Heart right ventricle (tissue), 16 donors: ENCODE data around the gene DYNC2I2. TPM values are rescaled to one million over a fixed set of nuclear protein-coding genes. Genes with fewer than 3 reads are reported as not detected.

Experiments used
- ATAC-seq, 8 donors: fragments of 200-7000 bp; cut with Tn5 transposase; one replicate each; pipeline ENCODE4 v1.9.1; 2020; ENCODE audit warnings: mild to moderate bottlenecking in 8 of 8, moderate library complexity in 8 of 8, moderate number of reproducible peaks in 1 of 8
- DNase-seq, 2 donors: peaks; one replicate each; pipeline ENCODE4 v3.0.0-alpha.2; 2020
- H3K27ac ChIP-seq, 10 donors: fragments of 200-600 bp; sonication (generic) in 2 of 10; one replicate each; pipeline versions ENCODE4 v1.5.0 to v1.8.0; 2020 to 2022; ENCODE audit warnings: mild to moderate bottlenecking in 3 of 10
- H3K27me3 ChIP-seq, 7 donors: fragments of 200-600 bp; one replicate each; pipeline ENCODE4 v1.8.0; 2021 to 2022; ENCODE audit warnings: mild to moderate bottlenecking in 2 of 7
- H3K36me3 ChIP-seq, 9 donors: fragments of 200-600 bp; sonication (generic) in 1 of 9; one replicate each; pipeline versions ENCODE4 v1.5.0 to v1.8.0; 2020 to 2022; ENCODE audit warnings: mild to moderate bottlenecking in 2 of 9
- H3K4me1 ChIP-seq, 9 donors: fragments of 200-600 bp; sonication (generic) in 1 of 9; one replicate each; pipeline versions ENCODE4 v1.5.0 to v1.8.0; 2020 to 2022; ENCODE audit warnings: mild to moderate bottlenecking in 4 of 9
- H3K4me3 ChIP-seq, 10 donors: fragments of 200-600 bp; sonication (generic) in 2 of 10; one replicate each; pipeline versions ENCODE4 v1.5.0 to v1.8.0; 2020 to 2022; ENCODE audit warnings: mild to moderate bottlenecking in 7 of 10, moderate library complexity in 2 of 10
- H3K9me3 ChIP-seq, 11 donors: fragments of 200-600 bp in 10 of 11; sonication (generic) in 2 of 11; one replicate each; pipeline versions ENCODE4 v1.5.0 to v1.8.0; 2013 to 2022; ENCODE audit warnings: mild to moderate bottlenecking in 2 of 11, control low read depth in 1 of 11, moderate library complexity in 1 of 11
- CTCF ChIP-seq, 9 donors: fragments of 200-600 bp; sonication (generic) in 2 of 9; IDR thresholded peaks; one replicate each; pipeline versions ENCODE4 v1.5.0 to v1.8.0; 2021 to 2022; ENCODE audit warnings: antibody characterized with exemption in 9 of 9, mild to moderate bottlenecking in 5 of 9, moderate library complexity in 1 of 9
- WGBS, 2 donors: extraction: QIAGEN DNeasy Blood & Tissue Kit; methylation state at CpG; one replicate each; pipeline ENCODE4 v1.1.7; 2013; ENCODE audit warnings: inconsistent platforms in 1 of 2; 5-methylcytosine and 5-hydroxymethylcytosine counted together
- intact Hi-C, 10 donors: fragments of 100-400 bp; cut with DNase I; formaldehyde crosslinking; loops; one replicate each; pipeline versions ENCODE4 v1.11.1 to v1.14.2; 2022
- polyA plus RNA-seq, 2 donors: library from polyadenylated mRNA; stranded (reverse); fragments of 200-250 nt; gene quantifications; one replicate each; pipeline ENCODE4 v1.2.3, GENCODE V29; 2013
- total RNA-seq, 10 donors: library from RNA; stranded (reverse); fragmentation: NEBNext Ultra II Directional in 3 of 10; extraction: Animal tissue kit (Norgen Biotek cat#: 25700) in 3 of 10; gene quantifications; one replicate each; pipeline versions ENCODE4 v1.2.1 to v1.2.4, GENCODE V29; 2021 to 2023
- donor health status: Arrhythmogenic right ventricular cardiomyopathy.
- donor health status: ischemic (EF 13 %, LVEDD 7.1; RV severe dilation, severe dysfunction).
- donor health status: healthy with polysubstance abuse.
- donor health status: DM: no; HTN: yes; CAD: no.
- donor health status: DM: no; HTN: no; CAD: no.
- donor health status: ischemic (EF 25% LVEDD 6.9; RV normal size, moderate dysfunction).
- donor health status: ischemic (EF 25% LVEDD 5.7; RV mildly dilated, moderate dysfunction).
- donor health status: healthy.
- donor health status: DM: yes; HTN: yes; CAD: no.
- donor health status: Ischemic cardiomyopathy.
- donor health status: ischemic (EF 35%, LVEDD 5.7; RV mildly dilated, moderate dysfunction).
- donor health status: nonischemic (EF 11% LVEDD 7.7; RV severe dilation, severe dysfunction).
- donor health status: DM: yes; HTN: yes; CAD: no.
- donor health status: PGD.
- donor health status: ischemic (EF 29% LVEDD 5.4; RV normal size, mild dysfunction).
- donor health status: nonischemic (EF 23%, LVEDD 6.1; RV moderate dilation, normal function).

DYNC2I2 gene
- total and polyA plus RNA-seq, 12 donors, result 22.1 to 83.2 (median 31.3) TPM

- H3K27ac ChIP-seq, result peak overlapping the region in 1 of 10 donors; percentile 97
- no peaks in the 10 kb centered on the region for H3K27me3 ChIP-seq
- H3K9me3 ChIP-seq, result no peaks in the 10 kb centered on the region
- TF ChIP-seq CTCF (IDR thresholded peaks at IDR 0.05), result no peak
- peaks cover 21 to 55% (median 35%) of the 10 kb centered on the region in 9 donors for H3K4me1 ChIP-seq
- intact Hi-C loops, result loop anchor here in 3 of 10 donors (10.0 kb wide), 1 partner anchor 52 kb away; the partner anchor contains the start of gene SET (in 3 of the 3)
- no peak for DNase-seq
- 91 to 93% methylated on average over 21 of the region's 21 CpGs for WGBS, 2 donors
- no peak for ATAC-seq
- no peak overlapping the region for H3K4me3 ChIP-seq
- H3K36me3 ChIP-seq, result peaks cover 7 to 68% (median 63%) of the 10 kb centered on the region in 9 donors
These were observed 23.6 kb downstream of the DYNC2I2 start for GRCh38 chr9:128633057-128633456.

- Histone ChIP-seq H3K9me3 (no peaks in the 10 kb centered on the region), H3K27ac (peak overlapping the region in 3 of 10 donors; percentile 10 to 45 (median 12)), H3K4me1 (peaks cover 24 to 60% (median 38%) of the 10 kb centered on the region in 9 donors), H3K4me3 (no peak overlapping the region), H3K36me3 (peaks cover 7 to 74% (median 69%) of the 10 kb centered on the region in 9 donors), H3K27me3 (no peaks in the 10 kb centered on the region)
- no peak for DNase-seq
- WGBS, 2 donors, result 91 to 92% methylated on average over 14 of the region's 14 CpGs
- intact Hi-C loops, result loop anchor here in 3 of 10 donors (10.0 kb wide), 1 partner anchor 52 kb away; the partner anchor contains the start of gene SET (in 3 of the 3)
- no peak for TF ChIP-seq CTCF (IDR thresholded peaks at IDR 0.05)
- no peak for ATAC-seq
These were observed 24.2 kb downstream of the DYNC2I2 start for GRCh38 chr9:128632486-128632885.

GRCh38 chr9:128632066-128632465 lies 24.6 kb downstream of the DYNC2I2 start:
- ATAC-seq, result no peak
- no peak overlapping the region for H3K4me3 ChIP-seq
- peaks cover 27 to 64% (median 39%) of the 10 kb centered on the region in 9 donors for H3K4me1 ChIP-seq
- no peak for TF ChIP-seq CTCF (IDR thresholded peaks at IDR 0.05)
- H3K27ac ChIP-seq, result peak overlapping the region in 3 of 10 donors; percentile 10 to 45 (median 12)
- intact Hi-C loops, result loop anchor here in 3 of 10 donors (10.0 kb wide), 1 partner anchor 53 kb away; the partner anchor contains the start of gene SET (in 3 of the 3)
- no peak for DNase-seq
- no peaks in the 10 kb centered on the region for H3K27me3 ChIP-seq
- WGBS, 2 donors, result 88 to 90% methylated on average over 10 of the region's 10 CpGs
- peaks cover 7 to 78% (median 73%) of the 10 kb centered on the region in 9 donors for H3K36me3 ChIP-seq
- H3K9me3 ChIP-seq, result no peaks in the 10 kb centered on the region

- no peak for DNase-seq
- Histone ChIP-seq H3K27me3 (no peaks in the 10 kb centered on the region), H3K36me3 (peaks cover 7 to 82% (median 77%) of the 10 kb centered on the region in 9 donors), H3K27ac (peak overlapping the region in 3 of 10 donors; percentile 12 to 45 (median 44)), H3K9me3 (no peaks in the 10 kb centered on the region), H3K4me1 (peaks cover 27 to 63% (median 39%) of the 10 kb centered on the region in 9 donors), H3K4me3 (no peak overlapping the region)
- intact Hi-C loops, result loop anchor here in 3 of 10 donors (10.0 kb wide), 1 partner anchor 53 kb away; the partner anchor contains the start of gene SET (in 3 of the 3)
- ATAC-seq, result no peak
- TF ChIP-seq CTCF (IDR thresholded peaks at IDR 0.05), result no peak
- WGBS, 2 donors, result 92% methylated on average over 9 of the region's 9 CpGs
These were observed 25.0 kb downstream of the DYNC2I2 start for GRCh38 chr9:128631636-128632035.
